Measurements from ENCODE around the gene MYOT. TPM values are rescaled to one million over a fixed set of nuclear protein-coding genes. Genes with fewer than 3 reads are reported as not detected.

MYOT gene
- total and polyA plus RNA-seq, 10 of the 15 experiments (the other 5 are each of a cell fraction or from before 2014, with no cell fraction given), result 0.15 to 1.5 (median 0.53) TPM; not detected in 5

DNA sequence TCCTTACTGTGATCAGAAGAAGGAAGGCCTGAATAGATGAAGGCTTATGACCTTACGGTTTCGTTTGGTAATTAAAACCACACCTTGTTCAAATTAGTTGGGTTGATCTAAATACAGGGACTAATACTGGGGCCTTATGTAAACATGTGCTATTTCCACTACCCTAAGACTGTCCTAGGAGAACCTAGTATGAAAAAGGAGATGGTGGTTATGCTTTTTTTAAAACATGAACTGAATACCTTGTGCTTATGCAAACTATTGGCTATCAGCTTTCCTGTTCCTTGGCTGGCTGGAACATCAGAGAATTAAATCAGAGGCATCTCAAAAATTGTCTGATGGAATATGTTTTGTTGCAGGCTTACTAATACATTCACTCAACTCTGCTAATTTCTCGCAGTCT is 3.9 kb downstream of the MYOT start:
- Histone ChIP-seq H3K36me3 (ENCODE audit: control insufficient read depth in 2 of 2, insufficient read depth in 2 of 2, low read length in 1 of 2) (no peaks in the 10 kb centered on the region), H3K27me3 (replicated peaks in 1 of 2; ENCODE audit: control insufficient read depth in 2 of 2, insufficient read depth in 2 of 2, low read length in 1 of 2) (no peaks in the 10 kb centered on the region), H3K4me3 (no peak overlapping the region), H3K9ac (ENCODE audit: control insufficient read depth, insufficient read depth, low read length) (no peak overlapping the region), H4K20me1 (ENCODE audit: control insufficient read depth, insufficient read depth) (no peaks in the 10 kb centered on the region), H3K4me1 (ENCODE audit: control insufficient read depth, insufficient read depth, low read length) (peaks cover 4% of the 10 kb centered on the region; the same call in 1 of the 2 replicates), H3K4me2 (ENCODE audit: control insufficient read depth, insufficient read depth) (no peak overlapping the region), H3K79me2 (ENCODE audit: control insufficient read depth, insufficient read depth, low read length) (no peaks in the 10 kb centered on the region), H2AFZ (ENCODE audit: control insufficient read depth, low read depth, low read length) (no peak overlapping the region), H3K9me3 (replicated peaks; ENCODE audit: control insufficient read depth, insufficient read depth, low read length) (no peaks in the 10 kb centered on the region), H3K27ac (ENCODE audit: control insufficient read depth, insufficient read depth) (no peak overlapping the region)
- ChIA-PET POLR2A (interaction anchor here (1.5 kb wide), 2 partner anchors 17 to 18 kb away, joined by 3 to 6 read pairs; partner anchors contain the start of gene PKD2L2), SMC1A (ENCODE audit: uncharacterized antibody, unreplicated experiment) (interaction anchor here (0.9 to 2.6 kb wide), 4 partner anchors 12 to 64 kb away, joined by 3 to 13 read pairs (median 8); partner anchors contain the start of gene PKD2L2), CTCF (interaction anchor here (1.3 to 2.2 kb wide), 3 partner anchors 11 to 93 kb away, joined by 3 to 5 read pairs (median 4); no protein-coding TSS in a partner anchor), RAD21 (ENCODE audit: unreplicated experiment) (interaction anchor here (1.3 kb wide), 1 partner anchor 14 kb away, joined by 4 read pairs; no protein-coding TSS in a partner anchor)
- FAIRE-seq (no peak), DNase-seq (ENCODE audit: low read depth, low spot score) (no peak), ATAC-seq (no peak)
- no peak for TF ChIP-seq IKZF2 (IDR thresholded peaks at IDR 0.05)
- in situ Hi-C loops (cut with MboI), result no loop called here
- 85% methylated on average over 3 of the region's 3 CpGs for WGBS (ENCODE audit: insufficient coverage, insufficient replicate concordance, low lambda C conversion rate, missing lambda C conversion rate)
- no TSS peak for BruUV-seq (replicated peaks)
- intact Hi-C loops (cut with micrococcal nuclease; ENCODE audit: unreplicated experiment), result no loop called here

DNA sequence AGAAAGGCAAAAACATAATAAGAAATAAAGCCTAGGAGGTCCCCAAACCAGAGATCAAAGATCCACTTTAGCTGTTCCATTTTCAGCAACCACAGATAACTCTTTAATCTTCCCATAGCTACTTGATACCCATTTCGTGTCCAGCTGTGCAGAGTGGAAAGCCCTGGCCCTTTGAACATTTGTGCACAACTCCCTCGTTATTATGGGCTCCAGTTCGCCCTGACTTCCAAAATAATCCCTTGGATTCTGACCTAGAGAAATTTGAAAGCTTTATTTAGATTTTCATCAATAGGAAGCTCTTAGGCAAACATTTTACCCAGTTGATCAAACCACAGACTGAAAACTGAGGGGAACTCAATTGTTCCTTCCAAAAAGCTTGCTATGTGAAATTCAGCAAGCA is 4.8 kb downstream of the MYOT start:
- no TSS peak for BruUV-seq (replicated peaks)
- Histone ChIP-seq H3K4me1 (ENCODE audit: control insufficient read depth, insufficient read depth, low read length) (peaks cover 4% of the 10 kb centered on the region; the same call in 1 of the 2 replicates), H3K79me2 (ENCODE audit: control insufficient read depth, insufficient read depth, low read length) (no peaks in the 10 kb centered on the region), H3K9me3 (replicated peaks; ENCODE audit: control insufficient read depth, insufficient read depth, low read length) (no peaks in the 10 kb centered on the region), H3K27me3 (replicated peaks in 1 of 2; ENCODE audit: control insufficient read depth in 2 of 2, insufficient read depth in 2 of 2, low read length in 1 of 2) (no peaks in the 10 kb centered on the region), H3K4me3 (no peak overlapping the region), H4K20me1 (ENCODE audit: control insufficient read depth, insufficient read depth) (no peaks in the 10 kb centered on the region), H3K36me3 (ENCODE audit: control insufficient read depth in 2 of 2, insufficient read depth in 2 of 2, low read length in 1 of 2) (no peaks in the 10 kb centered on the region), H3K9ac (ENCODE audit: control insufficient read depth, insufficient read depth, low read length) (no peak overlapping the region), H2AFZ (ENCODE audit: control insufficient read depth, low read depth, low read length) (no peak overlapping the region), H3K27ac (ENCODE audit: control insufficient read depth, insufficient read depth) (no peak overlapping the region), H3K4me2 (ENCODE audit: control insufficient read depth, insufficient read depth) (no peak overlapping the region)
- intact Hi-C loops (cut with micrococcal nuclease; ENCODE audit: unreplicated experiment) (no loop called here), in situ Hi-C loops (cut with MboI) (no loop called here)
- CTCF ChIA-PET, result no interaction called here
- FAIRE-seq (no peak), ATAC-seq (no peak), DNase-seq (ENCODE audit: low read depth, low spot score) (no peak)
- TF ChIP-seq TAF1 (IDR thresholded peaks at IDR 0.05; ENCODE audit: borderline replicate concordance, low read depth, low read length), result no peak
- TF ChIP-seq YY1 (IDR thresholded peaks at IDR 0.05; ENCODE audit: low read depth, low read length), result no peak
- TF ChIP-seq SUZ12 (IDR thresholded peaks at IDR 0.05; ENCODE audit: unreplicated experiment), result no peak
- TF ChIP-seq, protein P1, sequence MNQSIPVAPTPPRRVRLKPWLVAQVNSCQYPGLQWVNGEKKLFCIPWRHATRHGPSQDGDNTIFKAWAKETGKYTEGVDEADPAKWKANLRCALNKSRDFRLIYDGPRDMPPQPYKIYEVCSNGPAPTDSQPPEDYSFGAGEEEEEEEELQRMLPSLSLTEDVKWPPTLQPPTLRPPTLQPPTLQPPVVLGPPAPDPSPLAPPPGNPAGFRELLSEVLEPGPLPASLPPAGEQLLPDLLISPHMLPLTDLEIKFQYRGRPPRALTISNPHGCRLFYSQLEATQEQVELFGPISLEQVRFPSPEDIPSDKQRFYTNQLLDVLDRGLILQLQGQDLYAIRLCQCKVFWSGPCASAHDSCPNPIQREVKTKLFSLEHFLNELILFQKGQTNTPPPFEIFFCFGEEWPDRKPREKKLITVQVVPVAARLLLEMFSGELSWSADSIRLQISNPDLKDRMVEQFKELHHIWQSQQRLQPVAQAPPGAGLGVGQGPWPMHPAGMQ (IDR thresholded peaks at IDR 0.05; ENCODE audit: borderline replicate concordance), result no peak
- no peak for TF ChIP-seq NFYB (IDR thresholded peaks at IDR 0.05; ENCODE audit: insufficient read depth, low read depth, low read length)
- TF ChIP-seq ZNF207 (IDR thresholded peaks at IDR 0.05; ENCODE audit: borderline replicate concordance), result no peak
- TF ChIP-seq HDAC2 (IDR thresholded peaks at IDR 0.05), result no peak
- no peak for TF ChIP-seq HDAC6 (IDR thresholded peaks at IDR 0.05; ENCODE audit: unreplicated experiment)
- TF ChIP-seq FOXK2 (IDR thresholded peaks at IDR 0.05), result no peak
- TF ChIP-seq RELA (IDR thresholded peaks at IDR 0.05; ENCODE audit: borderline replicate concordance, partially characterized antibody), result no peak
- POLR2A ChIA-PET, result interaction anchor here (0.8 to 1.5 kb wide), 3 partner anchors 13 to 25 kb away, joined by 3 to 6 read pairs (median 3); partner anchors contain the start of gene PKD2L2
- RAD21 ChIA-PET (ENCODE audit: unreplicated experiment), result interaction anchor here (0.7 to 1.1 kb wide), 2 partner anchors 16 to 25 kb away, joined by 3 to 5 read pairs; no protein-coding TSS in a partner anchor
- SMC1A ChIA-PET (ENCODE audit: uncharacterized antibody, unreplicated experiment), result interaction anchor here (0.9 to 2.6 kb wide), 7 partner anchors 9 to 112 kb away, joined by 3 to 13 read pairs (median 4); partner anchors contain the start of gene PKD2L2
- WGBS (ENCODE audit: insufficient coverage, insufficient replicate concordance, low lambda C conversion rate, missing lambda C conversion rate), result 94% methylated on average over 3 of the region's 3 CpGs
